Hepatocyte (in vitro differentiated cells): ENCODE measurements around the gene ANKRD39.

Source experiments
- CTCF ChIP-seq: fragments of 200-600 bp; sonication (generic); IDR thresholded peaks from 2 replicates; pipeline ENCODE4 v1.5.1; 2016; ENCODE audit warnings: antibody characterized with exemption, mild to moderate bottlenecking; ENCODE audit not compliant: poor library complexity
- EZH2 ChIP-seq: fragments of 200-600 bp; sonication (generic); IDR thresholded peaks from 2 replicates; pipeline ENCODE4 v1.6.1; 2016; ENCODE audit warnings: antibody characterized with exemption, mild to moderate bottlenecking, borderline replicate concordance
- EZH2phosphoT487 ChIP-seq: fragments of 200-600 bp; sonication (generic); IDR thresholded peaks from one replicate; pipeline ENCODE4 v1.6.1; 2018; ENCODE audit warnings: antibody characterized with exemption, mild to moderate bottlenecking, low read depth, moderate library complexity; ENCODE audit not compliant: unreplicated experiment, severe bottlenecking

GRCh38 chr2:96825057-96825456 lies 32.8 kb downstream of the ANKRD39 start:
- TF ChIP-seq CTCF (no peak), EZH2 (no peak), EZH2phosphoT487 (no peak)
